NCI-H2227 (cell line): Measurements from ENCODE around the gene TAB3.

Source experiments
- DNase-seq: peaks from one replicate; lab custom pipeline; 2025; ENCODE audit not compliant: unreplicated experiment; lab: John Stamatoyannopoulos, UW

The TAB3 gene, protein sequence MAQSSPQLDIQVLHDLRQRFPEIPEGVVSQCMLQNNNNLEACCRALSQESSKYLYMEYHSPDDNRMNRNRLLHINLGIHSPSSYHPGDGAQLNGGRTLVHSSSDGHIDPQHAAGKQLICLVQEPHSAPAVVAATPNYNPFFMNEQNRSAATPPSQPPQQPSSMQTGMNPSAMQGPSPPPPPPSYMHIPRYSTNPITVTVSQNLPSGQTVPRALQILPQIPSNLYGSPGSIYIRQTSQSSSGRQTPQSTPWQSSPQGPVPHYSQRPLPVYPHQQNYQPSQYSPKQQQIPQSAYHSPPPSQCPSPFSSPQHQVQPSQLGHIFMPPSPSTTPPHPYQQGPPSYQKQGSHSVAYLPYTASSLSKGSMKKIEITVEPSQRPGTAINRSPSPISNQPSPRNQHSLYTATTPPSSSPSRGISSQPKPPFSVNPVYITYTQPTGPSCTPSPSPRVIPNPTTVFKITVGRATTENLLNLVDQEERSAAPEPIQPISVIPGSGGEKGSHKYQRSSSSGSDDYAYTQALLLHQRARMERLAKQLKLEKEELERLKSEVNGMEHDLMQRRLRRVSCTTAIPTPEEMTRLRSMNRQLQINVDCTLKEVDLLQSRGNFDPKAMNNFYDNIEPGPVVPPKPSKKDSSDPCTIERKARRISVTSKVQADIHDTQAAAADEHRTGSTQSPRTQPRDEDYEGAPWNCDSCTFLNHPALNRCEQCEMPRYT

DNA sequence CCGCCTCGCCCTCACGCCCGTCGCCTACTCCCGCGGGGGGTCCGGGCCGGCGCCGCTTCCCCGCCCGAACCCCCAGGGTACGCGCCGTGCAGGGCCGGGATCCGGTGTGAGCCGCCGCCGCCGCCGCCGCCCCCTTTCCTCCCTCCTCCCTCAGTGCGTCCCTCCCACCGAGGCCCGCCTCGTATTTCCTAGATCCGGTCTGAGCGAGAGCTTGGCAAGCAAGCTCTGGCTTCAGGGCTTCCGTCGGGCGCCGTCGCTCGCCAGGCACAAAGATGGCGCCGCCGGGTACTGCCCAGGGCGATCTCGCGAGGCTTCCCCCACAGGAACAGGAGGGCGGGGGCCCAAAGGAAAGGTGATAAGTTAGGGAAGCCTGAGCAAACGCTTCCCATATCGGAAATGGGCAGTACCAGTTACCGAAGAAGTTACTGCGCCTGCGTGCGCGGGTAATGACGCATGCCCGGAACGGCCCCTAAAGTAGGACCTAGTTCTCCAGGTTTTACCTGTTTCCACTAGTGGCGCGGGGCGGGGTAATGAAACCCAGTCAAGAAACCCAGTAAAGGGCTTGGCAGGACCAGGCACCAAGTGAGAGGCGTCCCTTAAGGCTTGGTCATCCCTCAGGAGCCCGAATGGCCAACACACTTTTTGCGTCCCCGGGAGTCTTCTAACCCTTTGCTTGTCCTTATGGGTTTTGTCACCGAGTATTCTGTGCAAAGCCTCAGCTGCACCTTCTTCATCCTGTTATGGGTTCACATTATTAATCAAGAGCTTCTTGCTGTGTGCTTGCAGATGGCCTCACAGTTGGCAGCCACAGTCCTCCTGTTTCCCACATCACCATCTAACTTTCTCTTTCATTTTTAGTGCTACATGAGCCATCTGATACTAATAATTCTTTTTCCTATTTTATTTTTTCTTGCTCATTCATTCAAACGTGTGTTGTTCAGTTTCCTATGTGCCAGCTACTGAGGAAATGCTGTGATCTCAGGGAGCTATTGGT is at the start of gene TAB3:
TAB3 (minus strand) TSS at position 108 of the 994 bp plus-strand sequence. CDS start 29,666 bp downstream, outside the sequence.
- peak; percentile 99 for DNase-seq

DNA sequence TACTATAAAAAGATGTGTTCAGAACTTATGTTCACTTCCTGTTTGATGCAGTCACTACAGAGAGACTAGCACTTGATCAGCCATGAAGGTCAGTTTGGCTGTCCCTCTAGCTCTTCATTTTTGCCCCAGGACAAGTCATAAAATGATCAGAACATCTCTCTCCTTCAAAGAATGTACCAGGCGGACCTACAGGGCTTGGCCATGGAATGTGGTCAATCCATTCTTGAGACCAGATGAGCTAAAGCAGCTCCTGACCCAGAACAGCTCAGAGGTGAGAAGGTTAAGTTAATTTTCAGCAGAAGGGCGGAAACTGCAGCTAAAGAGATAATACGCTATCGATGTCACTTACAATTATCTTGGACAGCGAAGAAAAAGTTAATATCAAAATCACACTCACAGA is 49.2 kb upstream of the TAB3 start:
- DNase-seq: no peak

DNA sequence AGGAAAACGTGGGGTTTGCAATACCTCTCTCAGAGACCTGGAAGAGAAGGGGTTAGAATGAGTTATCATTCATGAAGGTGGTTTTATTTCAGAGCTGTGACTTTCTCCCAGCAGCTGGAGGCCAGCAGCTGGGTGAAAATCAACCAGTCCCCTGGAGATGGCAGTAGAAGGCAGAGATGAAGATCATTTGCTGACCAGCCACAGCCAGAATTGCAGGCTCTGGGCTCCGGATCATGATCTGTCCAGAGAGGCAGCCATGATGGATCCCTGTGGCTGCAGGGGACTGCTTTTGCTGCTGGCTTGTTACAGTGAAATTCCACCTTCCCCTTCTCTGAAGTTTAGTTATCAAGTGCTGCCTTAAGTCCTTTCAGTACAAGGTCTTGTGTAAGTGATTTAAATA is 46.9 kb upstream of the TAB3 start:
- DNase-seq: no peak

DNA sequence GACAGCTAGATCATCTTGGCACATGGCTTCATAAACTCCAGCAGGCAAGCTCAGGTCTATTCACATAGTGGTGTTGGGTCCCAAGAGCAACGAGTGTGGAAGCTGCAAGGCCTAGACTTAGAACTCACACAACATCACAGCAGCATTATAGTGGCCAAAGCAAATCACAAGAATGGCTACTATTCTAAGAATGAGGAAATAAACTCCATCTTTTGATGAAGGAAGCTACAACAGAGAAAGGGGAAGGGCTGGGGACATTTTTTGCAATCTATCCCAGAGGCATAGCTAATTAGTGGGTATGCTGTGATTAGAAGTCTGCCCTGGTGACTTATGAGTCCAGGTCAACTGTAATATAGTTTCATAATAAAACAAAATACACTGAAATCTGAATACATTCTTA is 42.9 kb upstream of the TAB3 start:
- DNase-seq: no peak

DNA sequence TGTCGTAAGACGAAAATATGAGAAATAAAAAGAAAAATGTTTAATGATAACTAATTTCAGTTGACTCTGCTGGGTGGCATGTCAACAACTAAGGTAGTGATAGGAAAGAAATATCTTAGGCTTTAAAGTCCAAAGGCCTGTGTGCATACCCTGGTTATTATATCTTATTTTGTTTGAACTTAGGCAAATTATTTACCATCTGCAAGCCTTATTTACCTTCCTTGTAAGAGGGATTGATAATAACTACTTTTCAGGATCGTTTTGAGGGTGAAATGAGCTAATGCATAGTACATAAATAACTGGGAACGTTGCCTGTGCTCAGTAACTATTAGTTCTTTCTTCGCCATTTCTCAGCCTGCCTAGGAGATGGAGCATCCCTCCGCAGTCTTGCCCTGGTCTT is 41.6 kb upstream of the TAB3 start:
- no peak for DNase-seq

DNA sequence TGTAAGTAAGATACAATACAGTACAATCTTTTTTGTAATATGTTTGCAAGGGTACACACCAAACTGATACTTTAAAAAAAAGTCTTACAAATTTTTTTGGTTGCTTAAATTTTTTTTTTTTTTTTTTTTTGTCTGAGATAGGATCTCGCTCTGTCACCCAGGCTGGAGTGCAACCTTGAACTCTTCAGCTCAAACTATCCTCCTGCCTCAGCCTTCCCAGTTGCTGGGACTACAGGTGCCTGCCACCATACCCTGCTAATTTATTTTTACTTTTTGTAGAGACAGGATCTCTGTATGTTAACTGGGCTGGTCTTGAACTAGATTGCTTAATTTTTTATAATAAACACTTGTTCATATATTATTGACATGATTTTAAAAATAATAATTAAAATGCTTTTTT is 41.1 kb upstream of the TAB3 start:
- DNase-seq: no peak

DNA sequence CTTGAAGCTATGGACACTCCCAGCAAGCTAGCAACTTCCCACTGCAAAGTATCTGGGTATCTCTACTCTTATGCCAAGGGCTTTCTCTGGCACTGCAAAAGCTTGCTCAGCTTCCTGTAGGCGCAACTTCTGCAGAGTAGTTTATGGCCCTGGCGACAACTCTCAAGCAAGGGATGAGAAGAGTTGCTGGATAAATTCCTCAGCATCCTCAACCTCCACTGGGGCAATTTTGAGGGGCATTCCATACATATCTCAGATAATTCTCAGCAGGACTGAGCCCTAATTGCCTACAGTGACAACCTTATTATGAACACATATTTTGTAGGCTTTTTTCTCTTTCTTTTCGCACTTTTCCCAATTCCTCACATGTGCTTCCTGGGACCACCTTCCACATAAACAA is 31.2 kb upstream of the TAB3 start:
- DNase-seq: no peak

DNA sequence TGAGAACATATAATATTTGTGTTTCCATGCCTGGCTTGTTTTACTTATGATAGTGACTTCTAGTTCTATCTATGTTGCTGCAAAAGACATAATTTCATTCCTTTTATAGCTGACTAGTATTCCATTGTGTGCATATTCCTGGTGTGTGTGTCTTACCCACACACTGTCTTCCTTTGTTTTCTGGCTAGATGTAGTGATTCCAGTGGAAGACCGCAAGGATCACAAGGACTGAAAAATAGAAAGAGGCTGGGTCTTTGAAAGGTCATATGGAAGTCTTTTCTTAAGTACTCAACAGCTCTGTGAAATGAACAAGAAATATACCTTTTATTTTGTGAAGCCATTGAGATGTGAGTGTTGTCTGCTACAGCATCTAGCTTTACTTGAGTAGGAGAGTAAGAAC is 29.4 kb upstream of the TAB3 start:
- no peak for DNase-seq

DNA sequence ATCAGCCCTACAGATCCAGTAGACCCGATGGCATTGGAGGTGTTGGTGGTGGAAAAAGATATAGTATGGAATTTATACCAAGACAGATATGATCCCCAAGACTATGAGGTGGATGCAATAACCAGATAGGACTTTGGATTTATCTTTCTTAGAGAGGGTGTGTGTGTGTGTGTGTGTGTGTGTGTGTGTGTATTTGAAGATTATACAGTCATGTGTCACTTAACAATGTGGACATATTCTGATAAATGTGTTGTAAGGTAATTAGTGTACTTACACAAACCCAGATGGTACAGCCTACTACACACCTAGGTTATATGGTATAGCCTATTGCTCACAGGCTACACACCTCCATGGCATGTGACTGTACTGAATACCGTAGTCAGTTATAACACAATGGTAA is 24.4 kb upstream of the TAB3 start:
- DNase-seq: no peak

DNA sequence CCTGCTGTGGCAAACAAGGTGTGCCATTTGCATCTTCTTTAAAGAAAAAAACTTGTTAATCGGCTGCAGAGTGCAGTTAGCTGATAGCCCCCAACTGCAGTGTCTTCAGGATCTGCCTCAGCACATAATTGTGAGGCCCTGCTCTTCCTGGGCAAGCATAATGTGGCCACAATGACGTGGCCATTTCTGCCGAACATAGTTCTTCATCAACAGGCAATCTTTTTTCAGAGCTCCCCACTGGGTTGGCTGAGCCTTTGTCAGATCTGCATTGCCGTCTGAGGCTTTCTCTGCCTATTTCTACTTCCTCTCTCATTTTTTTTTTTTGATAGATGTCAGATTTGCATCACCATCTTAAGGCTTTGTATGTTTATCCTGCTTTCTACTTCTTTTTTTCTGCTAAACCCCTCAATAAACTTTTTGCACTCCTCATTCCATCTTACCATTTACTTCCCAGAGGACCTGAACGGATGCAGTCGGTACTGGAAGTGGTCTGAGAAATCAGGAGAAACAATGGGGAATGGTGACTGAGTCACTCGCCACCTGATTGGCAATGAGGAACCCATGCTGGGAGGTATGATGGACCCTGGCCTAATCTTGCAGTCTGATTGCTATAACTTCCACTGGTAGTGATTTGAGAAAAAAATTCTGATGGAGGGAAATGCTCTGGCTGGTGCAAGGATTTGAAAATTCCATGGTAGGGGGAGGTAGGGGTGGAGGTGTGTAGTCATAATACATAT is 21.2 kb upstream of the TAB3 start:
- DNase-seq: no peak

DNA sequence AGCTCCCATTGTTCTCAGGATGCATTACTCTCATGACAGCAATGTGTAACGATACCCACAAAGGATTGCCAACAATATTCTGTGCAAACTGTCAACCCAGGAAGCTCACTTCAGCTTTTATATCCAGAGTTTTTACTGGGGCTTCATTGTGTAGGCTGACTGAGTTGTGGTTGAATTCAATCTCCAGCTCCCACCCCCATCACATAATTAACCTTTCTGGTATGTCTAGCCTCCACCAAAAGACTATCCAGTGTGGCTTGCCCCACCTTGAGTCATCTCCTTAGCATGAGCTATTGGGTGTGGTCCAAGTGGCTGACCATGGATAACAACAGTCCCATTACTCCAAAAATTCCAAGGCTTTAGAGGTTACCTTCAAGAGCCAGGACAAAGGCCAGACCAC is 17.7 kb upstream of the TAB3 start:
- DNase-seq: no peak

DNA sequence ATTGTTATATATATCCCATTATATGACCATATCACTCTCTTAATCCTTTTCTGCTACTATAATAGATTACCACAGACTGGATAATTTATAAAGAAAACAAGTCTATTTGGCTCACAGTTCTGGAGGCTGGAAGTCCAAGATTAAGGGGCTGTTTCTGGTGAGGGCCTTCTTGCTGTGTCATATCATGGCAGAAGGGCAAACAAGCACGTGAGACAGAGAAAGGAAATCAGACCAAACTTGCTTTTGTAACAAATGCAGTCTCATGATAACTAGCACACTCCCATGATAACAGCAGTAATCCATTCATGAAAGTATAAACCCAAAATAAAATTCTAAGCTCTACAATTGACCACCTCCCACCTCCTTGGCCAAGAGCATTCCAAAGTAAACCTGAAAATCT is 16.3 kb upstream of the TAB3 start:
- DNase-seq: no peak

DNA sequence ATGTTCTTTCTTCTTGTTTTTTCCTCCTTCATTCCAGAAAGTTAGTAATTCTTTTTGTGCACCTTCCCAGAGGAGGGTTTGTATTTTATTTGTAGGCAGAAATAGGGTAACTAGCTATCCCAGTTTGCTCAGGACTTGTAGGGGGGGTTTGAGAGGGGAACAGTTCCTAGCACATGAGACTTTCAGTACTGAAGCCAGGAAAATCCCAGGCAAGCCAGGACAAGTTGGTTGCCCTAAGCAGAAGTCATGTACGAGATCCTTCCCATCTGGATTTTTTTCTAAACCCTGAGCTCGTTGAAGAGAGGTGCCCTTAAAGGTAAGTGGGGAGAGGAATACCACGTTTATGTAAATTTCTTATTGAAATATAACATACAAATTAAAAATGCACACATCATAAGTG is 15.6 kb upstream of the TAB3 start:
- DNase-seq: no peak

DNA sequence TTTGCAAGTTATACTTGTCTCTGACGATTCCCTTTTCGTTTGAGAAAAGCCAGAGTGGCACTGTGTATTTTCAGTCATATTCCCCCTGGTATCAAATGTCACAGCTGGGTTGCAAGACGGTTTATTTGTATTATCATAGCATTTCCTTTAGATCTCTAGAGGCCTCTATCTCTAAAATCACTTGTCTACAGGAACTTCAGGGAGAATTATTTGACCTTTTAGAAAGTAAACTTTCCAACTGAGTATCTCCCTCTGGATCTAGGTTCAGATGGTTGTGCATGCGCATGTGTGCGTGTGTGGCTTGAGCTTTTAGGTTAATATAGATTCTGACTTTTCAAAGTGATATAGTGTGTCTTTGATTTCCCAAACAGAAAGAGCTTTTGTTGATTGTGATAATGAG is 15.1 kb upstream of the TAB3 start:
- no peak for DNase-seq

DNA sequence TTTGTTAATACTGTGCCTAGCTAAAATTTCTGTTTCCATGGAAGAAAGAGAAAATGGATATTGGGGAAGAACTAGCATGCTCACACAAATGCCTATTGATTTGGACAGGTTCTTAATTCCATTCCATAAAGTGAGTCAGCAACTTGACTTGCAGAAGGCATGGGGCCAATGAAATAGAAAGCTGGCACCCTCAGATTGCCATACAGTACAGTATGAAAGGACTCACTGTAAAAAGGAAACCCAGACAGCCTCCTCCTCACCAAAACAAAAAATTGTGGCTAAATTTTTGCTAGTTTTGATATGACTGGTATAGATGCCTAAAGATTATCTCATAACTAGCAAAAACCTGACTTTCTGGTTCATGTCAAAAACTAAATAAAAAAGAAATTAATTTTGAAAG is 11.2 kb upstream of the TAB3 start:
- no peak for DNase-seq

DNA sequence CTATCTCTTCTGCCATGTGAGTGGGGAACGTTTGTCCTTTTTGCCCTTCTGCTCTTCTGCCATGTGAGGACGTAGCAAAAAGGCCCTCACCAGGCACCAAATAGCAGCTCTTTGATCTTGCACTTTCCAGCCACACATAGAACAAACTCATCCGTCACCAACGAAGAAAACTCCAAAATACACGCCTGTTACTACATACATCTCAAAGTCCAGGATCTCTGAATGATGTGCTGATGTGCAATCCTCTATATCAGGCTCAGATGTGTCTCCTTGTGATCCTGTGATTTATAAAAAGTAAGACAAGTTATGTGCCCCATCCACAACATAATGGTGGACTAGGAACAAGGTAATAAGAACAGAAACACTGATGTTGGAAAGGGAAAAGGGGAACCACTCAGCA is 9.8 kb upstream of the TAB3 start:
- DNase-seq: no peak

DNA sequence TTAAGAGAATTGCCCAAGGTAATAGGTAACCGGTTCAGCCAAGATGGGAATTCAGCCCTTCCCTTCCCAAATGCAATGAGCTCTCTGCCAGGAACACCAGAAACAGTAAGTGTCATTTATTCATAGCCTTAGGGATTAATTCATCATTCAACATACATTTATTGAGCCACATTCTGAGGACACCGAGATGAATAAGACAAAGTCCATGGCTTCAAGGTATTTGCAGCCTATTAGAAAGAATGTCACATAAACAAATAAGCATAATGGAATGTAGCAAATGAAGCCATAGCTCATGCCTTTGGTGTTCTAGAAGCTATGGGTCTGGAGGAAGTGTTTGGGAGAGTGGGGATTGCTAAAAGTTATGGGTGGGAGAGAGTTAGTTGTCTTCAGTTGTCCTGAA is 6.3 kb upstream of the TAB3 start:
- DNase-seq: no peak

DNA sequence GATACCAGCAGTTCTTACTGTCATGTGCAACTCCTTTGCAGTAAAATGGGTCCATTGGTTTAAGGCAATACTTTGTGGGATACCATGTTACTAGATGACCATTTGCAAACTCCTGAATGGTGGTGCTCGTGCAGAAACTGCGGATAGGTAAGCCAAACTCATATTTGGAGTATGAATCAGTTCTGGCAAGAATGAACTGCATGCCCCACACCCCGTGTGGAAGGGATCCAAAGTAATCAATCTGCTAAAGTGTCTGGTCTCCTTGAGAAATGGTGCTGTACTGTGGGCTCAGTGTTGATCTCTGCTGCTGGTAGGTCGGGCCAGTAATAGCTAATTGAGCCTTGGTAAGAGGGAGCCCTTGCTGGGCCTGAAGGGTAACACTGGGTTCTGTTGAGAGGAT is 4.2 kb upstream of the TAB3 start:
- DNase-seq: no peak

DNA sequence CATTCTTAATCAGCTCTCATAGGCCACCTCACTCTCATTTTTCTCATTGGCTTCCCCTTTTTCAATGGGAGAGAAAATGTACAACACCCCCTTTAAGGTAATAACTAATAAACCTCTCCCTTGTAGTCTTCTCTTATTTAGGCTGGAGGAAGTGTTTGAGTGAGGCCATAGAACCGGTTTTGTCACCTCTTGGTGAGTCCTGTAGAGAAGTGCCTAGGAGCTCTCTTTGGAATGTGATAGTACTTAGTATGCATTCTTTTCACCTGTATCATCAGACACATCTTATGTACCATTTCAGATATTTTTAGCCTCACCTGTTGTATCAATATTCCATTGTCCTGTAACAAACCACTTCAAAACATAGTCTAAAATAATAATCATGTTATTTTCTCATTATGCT is 3.5 kb upstream of the TAB3 start:
- no peak for DNase-seq

DNA sequence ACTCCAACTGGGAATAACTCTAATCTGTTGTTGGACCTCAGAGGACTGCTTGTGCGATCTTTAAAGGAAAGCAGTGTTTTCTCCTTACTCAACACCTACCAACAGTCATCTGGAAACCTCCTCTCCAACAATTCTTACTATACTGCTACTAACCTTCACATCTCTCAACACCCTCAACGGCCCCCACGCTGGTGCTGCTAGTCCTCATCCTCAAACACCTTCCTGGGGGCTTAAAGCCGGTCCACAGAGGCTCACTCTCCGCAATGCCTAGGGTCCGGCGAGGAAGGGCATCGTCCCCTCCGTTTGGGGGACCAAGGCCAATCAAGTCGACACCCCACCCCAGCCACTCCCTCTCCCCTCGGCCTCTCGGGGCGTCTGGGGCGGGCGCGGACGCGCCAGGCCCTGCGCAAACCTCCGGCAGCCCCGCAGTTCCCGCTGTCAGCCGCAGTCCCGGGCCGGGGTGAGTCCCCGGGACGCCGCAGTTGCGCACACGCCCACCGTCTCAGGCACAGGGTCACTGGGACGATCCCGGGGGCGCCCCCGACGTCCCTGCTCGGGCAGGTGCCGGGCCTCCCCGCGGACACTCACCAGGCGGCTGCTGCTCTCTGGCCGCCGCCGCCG is 418 bp downstream of the TAB3 start:
- DNase-seq: no peak
